Fibroblast of villous mesenchyme (primary cell): ENCODE measurements around the gene STT3A. TPM values are rescaled to one million over a fixed set of nuclear protein-coding genes. Genes with fewer than 3 reads are reported as not detected.

ENCODE experiments used
- DNase-seq: peaks from one replicate; pipeline ENCODE4 v3.0.0-alpha.2; 2010; ENCODE audit warnings: low read depth
- H3K4me3 ChIP-seq: 2 replicates; pipeline ENCODE4 v1.5.1; 2011; ENCODE audit warnings: low read depth, mild to moderate bottlenecking, low read length
- total RNA-seq: library from RNA; depleted of rRNA; stranded (reverse); fragments of >200 nt; gene quantifications from 2 replicates; pipeline ENCODE4 v1.2.3, GENCODE V29; 2012
- TF ChIP-seq, protein P1 (sequence below): IDR thresholded peaks from 2 replicates; pipeline ENCODE4 v1.5.1; 2012; ENCODE audit warnings: low read depth, mild to moderate bottlenecking, low read length; ENCODE audit not compliant: insufficient read depth

The STT3A gene
- total RNA-seq, 1 donor: 383 TPM

DNA sequence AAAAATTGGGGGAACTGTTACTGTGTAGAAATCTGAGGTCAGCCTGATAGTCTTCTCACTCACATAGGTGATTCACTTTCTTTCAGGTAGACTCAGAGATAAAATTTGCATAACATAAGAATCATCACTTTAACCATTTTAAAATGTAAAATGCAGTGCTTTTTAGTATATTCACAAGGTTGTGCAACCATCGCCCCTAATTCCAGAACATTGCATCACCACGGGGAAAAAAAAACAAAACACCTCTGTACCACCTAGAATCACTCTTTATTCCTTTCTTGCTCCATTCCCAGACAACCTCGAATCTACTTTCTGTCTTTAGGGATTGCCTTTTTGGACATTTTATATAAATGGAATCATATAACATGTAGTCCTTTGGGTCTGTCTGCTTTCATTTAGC lies 53.2 kb downstream of the STT3A start:
- DNase-seq: no peak
- TF ChIP-seq, protein P1, sequence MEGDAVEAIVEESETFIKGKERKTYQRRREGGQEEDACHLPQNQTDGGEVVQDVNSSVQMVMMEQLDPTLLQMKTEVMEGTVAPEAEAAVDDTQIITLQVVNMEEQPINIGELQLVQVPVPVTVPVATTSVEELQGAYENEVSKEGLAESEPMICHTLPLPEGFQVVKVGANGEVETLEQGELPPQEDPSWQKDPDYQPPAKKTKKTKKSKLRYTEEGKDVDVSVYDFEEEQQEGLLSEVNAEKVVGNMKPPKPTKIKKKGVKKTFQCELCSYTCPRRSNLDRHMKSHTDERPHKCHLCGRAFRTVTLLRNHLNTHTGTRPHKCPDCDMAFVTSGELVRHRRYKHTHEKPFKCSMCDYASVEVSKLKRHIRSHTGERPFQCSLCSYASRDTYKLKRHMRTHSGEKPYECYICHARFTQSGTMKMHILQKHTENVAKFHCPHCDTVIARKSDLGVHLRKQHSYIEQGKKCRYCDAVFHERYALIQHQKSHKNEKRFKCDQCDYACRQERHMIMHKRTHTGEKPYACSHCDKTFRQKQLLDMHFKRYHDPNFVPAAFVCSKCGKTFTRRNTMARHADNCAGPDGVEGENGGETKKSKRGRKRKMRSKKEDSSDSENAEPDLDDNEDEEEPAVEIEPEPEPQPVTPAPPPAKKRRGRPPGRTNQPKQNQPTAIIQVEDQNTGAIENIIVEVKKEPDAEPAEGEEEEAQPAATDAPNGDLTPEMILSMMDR: no peak
- no peak overlapping the region for H3K4me3 ChIP-seq

- TF ChIP-seq, protein P1: no peak
- DNase-seq: no peak
- no peak overlapping the region for H3K4me3 ChIP-seq
Measured at GRCh38 chr11:125649465-125650166, 57.0 kb downstream of the STT3A start.

DNA sequence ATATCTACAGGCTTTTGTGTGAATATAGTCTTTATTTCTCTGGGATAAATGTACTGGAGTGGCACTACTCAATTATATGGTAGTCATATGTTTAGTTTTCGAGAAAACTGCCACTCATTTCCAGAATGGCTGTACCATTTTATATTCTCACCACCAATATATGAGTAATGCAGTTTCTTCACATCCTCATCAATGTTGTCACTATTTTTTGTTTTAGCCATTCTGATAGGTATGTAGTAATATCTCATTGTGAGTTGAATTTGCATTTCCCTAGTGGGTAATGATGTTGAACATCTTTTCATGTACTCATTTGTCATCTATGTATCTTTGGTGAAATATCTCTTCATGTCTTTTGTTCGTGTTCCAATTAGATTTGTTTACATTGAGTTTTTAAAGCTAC lies 70.0 kb downstream of the STT3A start:
- TF ChIP-seq, protein P1: no peak
- DNase-seq: no peak
- no peak overlapping the region for H3K4me3 ChIP-seq

DNA sequence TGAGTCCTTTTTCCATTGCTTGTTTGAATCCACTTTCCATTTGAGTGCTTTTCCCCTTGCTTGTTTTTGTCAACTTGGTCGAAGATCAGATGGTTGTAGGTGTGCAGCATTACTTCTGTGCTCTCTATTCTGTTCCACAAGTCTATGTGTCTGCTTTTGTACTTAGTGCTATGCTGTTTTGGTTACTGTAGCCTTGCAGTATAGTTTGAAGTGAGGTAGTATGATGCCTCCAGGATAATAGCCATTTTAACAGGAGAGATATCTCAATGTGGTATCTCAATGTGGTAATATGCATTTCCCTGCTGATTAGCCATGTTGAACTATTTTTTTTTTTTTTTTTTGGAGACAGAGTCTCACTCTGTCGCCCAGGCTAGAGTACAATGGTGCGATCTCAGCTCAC lies 71.3 kb downstream of the STT3A start:
- DNase-seq: no peak

GRCh38 chr11:125667151-125667550 lies 74.5 kb downstream of the STT3A start:
- no peak for DNase-seq
- H3K4me3 ChIP-seq: no peak overlapping the region
- TF ChIP-seq, protein P1: no peak

More for the DNA sequence above, 71.3 kb downstream of the STT3A start:
- TF ChIP-seq, protein P1: no peak
- no peak overlapping the region for H3K4me3 ChIP-seq

DNA sequence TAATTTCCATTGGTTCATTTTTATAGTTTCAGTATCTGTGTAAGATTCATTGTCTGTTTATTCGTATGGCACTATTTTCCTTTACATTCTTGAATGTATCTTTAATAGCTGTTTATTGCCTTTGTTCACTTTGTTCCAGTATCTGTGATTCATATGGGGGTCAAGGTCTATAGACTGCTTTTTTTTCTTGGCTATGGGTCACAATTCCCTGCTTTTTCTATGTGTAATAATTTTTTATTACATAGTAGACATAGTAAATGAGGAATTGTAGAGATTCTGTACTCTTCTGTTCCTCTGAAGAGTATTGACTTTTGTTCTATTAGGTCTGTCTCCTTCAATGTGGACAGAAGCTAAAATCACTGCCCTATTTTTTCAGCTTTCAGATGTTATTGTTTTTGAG lies 77.5 kb downstream of the STT3A start:
- TF ChIP-seq, protein P1: no peak
- no peak for DNase-seq
- H3K4me3 ChIP-seq: no peak overlapping the region

DNA sequence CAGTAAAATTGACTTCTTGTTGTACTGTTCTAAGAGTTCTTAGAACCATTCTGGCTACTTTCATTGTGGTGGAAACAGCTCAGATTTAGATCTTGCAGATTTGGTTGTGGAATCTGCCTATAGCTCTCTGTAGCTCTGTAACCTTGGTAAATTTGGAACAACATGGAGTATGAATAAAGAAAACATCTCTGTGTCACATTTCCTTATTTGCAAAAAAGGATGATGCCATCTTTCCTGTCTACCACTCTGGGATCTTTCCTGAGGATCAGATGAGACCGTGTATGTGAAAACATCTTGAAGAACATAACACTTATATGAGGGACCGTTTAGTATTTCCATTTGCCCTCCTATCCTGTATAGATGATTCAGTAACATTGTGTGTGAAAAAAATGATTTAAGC lies 78.9 kb downstream of the STT3A start:
- DNase-seq: no peak
- TF ChIP-seq, protein P1: no peak

More for the DNA sequence above, 78.9 kb downstream of the STT3A start:
- H3K4me3 ChIP-seq: no peak overlapping the region
